ENCODE results near the gene ZNF771. TPM values are rescaled to one million over a fixed set of nuclear protein-coding genes. Genes with fewer than 3 reads are reported as not detected.

The ZNF771 gene
- total RNA-seq, result 11.3 and 14.7 TPM in 2 replicates

DNA sequence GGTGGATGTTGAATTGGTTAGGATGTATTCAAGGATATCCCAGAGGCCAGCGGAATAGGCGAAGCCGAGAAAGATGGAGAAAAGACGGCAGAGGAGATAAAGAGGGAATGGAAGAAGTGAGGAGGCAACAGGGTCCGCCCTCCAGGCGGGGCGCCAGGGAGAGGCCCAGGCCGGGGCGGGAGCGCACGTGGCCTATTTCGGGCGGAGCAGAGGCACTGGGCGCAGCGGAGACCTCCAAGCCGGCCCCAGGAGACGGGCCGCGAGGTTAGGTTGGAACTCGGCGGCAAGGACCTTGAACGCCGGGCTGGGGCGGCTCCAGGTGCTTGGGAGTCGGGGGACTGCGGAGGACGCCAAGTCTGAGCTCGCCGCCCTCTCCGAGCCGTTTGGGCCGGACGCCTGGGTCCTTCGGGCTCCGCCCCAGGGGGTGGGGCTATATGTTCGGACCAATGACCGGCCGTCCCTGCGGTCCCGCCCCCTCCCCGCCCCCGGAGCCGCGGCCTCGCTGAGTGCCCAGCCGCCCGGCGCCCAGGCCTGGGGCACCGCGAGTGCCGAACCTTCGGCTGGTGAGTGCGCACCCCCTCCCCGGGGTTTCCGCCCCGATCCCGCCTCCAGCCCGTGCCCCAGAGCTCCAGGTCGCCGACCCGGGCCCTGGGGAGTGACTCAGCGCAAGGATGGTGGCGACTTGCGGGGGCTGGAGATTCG is at the start of gene ZNF771:
TSS of gene ZNF771 (plus strand) at position 505 of the 702 bp plus-strand sequence. CDS start 448 bp downstream, outside the sequence.

DNA sequence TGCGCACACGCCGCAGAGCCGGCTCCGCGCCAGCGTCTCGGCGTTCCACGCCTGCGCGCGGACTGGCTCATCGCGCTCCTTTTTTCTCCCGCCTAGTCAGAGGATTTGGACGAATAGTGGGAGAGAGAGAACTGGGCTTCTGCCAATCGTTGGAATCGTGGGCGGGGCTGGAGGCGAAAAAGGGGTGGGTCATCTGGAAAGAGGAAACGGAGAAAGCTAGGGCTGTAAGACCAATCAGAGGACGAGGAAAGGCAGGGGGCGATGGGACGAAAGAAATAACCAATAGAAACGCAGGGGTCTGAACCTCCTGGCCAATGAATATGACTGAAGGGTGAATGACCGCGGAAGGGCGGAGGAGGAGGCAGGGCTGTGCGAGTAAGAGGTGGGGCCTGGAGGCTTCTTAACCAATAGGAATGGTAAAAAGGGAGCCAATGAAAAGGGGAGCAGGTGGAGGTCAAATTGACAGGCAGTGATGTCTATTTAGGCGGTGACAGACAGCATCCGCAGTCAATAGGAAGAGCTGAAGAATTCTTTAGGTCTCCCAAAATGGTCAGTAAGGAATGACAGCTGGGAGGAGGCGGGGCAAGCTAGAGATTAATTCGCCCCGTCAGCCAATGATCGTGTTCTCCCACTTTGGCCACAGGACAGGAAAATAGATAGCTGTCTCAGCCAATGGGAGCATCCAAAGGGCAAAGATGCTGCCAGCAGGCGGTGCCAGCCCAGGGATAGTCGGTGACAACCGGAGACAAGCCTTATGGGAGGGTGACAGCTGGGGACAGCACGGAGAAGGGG is 36.8 kb upstream of the ZNF771 start, which contains the start of gene TBC1D10B:
TSS of gene TBC1D10B (minus strand) at position 39 of the 792 bp plus-strand sequence. CDS start 311 bp downstream, outside the sequence.

DNA sequence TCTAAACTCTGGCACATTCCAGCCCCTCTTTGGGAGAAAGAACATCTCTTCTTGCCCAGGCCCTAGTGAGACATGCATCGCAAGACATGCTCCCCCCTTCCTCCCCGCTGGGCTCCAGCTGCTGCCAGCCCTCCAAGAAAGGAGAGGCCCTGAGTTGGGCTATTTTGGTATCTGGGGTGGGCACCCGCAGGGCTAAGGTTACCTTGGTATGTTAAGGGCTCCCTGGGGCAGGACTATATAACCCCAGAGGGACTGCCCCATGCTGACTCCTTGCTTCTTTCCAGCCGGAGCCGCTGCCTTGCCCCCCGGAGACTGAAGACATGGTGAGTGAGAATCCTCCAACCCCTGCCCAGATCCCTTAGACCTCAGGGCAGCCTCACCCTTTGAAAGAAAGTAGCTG is 32.9 kb upstream of the ZNF771 start, which contains the start of gene MYL11:
TSS of gene MYL11 (plus strand) at position 265 of the 400 bp plus-strand sequence. CDS start at position 321, 56 bp downstream.

DNA sequence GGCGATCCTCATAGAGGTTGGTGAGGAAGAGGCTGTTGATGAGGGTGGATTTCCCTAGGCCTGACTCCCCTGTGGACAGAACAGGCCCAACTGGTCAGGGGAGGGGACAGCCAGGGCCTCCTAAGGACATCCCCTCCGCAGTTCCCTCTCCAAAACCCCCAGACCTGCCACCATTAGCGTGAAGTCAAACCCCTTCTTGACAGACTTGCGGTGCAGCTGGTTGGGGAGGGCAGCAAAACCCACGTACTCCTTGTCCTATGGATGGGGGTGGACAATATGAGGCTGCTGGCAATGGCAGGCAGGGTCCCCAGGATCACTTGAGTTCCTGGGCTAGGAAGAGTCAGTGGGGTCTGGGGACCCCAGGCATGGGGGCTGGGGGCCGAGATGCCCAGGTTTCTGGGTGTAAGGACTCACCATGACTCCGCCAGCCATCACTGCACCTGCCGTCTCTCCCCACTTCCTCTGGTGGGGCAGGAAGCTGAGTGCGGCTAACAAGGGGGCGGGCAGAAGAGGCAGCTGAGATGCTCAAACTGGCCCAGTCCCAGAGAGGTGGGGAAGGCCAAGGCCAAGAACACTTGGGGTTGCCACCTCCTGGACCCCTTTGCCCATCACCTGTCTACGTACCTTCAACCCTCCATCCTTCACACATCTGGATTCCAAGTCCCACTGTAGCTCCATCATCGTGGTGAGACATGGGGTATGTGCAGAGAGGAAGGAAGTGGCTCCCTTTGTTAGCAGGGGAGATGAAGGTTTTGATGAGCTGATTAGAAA is 25.1 kb upstream of the ZNF771 start, which contains the start of gene SEPTIN1:
TSS of gene SEPTIN1 (minus strand) at position 451 of the 771 bp plus-strand sequence. CDS start at position 432, 19 bp downstream.

DNA sequence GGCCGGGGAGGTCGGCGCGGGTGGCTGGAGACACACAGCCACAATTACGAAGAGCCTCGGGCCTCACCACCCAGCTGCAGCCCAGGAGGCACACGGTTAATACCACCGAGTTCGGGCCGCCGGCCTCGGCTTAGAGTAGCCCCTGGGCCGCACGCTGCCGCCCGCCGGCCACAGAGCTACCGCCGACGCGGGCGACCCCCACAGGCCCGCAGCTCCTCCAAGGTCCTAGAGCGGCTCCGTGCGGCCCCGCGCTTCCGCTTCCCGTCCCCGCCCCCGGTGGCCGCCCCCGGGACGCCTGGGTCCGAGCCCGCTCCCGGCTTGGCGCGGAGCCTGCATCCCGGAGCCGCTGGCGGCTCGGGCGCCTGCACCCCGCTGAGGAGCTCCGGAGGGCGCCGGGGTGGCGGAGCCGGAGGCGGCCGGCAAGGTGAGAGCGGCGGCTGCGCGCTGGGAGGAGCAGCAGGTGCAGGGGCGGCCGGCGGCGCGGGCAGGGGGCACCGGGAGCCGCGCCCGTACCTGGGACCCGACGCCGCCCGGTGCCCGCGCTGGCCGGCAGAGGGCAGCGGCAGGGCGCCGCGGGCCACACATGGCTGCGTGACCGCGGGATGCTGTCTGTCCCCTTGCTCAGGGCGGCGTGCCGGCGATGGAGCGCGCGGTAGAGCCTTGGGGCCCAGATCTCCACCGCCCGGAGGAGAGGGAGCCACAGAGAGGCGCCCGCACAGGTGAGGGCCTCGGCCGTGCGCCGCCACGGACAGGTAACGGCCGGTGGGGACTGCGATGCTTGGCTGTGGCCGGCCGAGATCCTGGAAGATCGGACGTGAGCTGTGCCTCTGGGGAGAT is 12.0 kb upstream of the ZNF771 start, which contains the start of gene ZNF48:
TSS of gene ZNF48 (plus strand) at position 266 of the 837 bp plus-strand sequence. CDS start at position 641, 375 bp downstream.

DNA sequence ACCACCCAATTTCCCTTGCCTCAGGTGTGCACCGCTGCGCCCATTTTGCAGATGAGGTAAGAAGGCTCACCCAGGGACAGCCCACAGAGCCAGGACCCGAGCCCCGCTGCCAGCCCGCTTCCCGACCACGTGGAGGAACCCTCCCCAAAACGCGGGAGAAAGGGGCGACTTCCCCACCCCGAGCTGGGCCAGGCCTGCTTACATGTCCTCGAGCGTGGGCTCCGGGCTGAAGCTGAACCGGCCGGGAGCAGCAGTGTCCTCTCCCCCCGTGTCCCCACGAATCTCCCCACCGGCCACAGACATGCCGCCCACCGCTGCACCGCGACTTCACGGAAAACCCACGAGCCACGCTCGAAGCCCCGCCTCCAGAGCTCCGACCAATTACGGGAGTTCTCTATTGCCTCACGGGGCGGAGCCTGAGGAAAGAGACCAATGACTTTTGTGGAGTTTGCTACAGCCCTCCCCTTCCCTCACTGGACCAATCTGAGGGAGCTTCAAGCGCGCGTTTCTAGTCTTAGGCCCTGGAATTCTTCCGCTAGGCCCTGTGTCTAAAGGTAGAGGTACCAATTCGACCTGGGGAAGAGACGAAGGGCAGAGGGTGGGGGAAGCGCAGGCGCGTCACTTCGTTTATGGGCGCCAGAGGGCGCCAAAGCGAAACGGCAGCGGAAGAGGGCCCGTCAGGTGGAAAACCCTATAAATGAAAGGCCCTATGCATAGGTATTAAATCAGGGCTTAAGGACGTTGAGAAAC is 22.4 kb downstream of the ZNF771 start, which contains the start of gene DCTPP1:
TSS of gene DCTPP1 (minus strand) at position 353 of the 750 bp plus-strand sequence. CDS start at position 303, 50 bp downstream.

DNA sequence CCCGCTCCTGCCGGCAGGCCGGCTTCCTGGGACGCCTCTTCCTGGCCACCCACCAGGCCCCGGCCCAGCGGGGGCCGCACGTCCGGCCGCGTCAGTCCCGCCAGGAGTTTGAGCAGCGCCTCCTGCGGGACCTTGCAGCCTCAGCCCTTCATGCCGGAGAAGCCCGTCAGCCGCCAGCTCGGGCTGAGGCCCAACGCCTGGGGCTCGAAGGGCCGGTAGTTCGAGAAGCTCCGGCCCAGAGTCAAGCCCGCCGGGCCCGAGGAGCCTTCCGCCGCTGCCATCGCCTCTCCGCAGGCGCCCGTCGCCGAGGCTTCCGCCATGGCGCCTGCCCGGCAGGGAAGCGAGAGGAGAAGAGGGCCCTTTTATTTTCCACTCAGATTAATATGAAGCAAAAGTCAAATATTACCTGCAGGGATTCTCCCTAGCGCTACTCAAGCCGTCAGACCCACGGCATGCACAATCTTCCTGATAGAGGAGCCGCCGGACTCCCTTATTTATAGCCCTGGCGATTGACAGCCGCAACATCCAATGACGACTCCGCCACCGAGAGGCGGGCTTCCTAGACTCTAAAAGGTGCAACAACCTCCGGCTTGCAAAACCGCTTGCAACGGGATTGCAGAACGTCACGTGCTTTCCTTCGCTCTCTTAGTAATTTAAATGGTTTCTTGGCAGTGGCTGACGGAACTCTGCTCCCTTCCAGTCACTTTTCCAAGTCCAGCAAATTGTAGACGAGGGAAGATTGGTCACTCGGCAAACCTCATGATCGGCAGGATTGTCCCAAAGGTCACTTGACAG is 38.2 kb downstream of the ZNF771 start, which contains the start of gene SEPHS2:
TSS of gene SEPHS2 (minus strand) at position 467 of the 795 bp plus-strand sequence. CDS start at position 320, 147 bp downstream.

Other genes starting within 250 kb of the ZNF771 start
- gene CORO1A, start 224.0 kb upstream of the ZNF771 start, total RNA-seq, result 1.3 and 2.9 TPM in 2 replicates
- gene BOLA2B, start 213.9 kb upstream of the ZNF771 start, total RNA-seq, result 276 and 284 TPM in 2 replicates
- 28.9 and 49.7 TPM in 2 replicates for gene SLX1A, start 213.7 kb upstream of the ZNF771 start, total RNA-seq
- 3.6 and 4.3 TPM in 2 replicates for gene SULT1A3, start 208.4 kb upstream of the ZNF771 start, total RNA-seq
- 0.72 and 2.8 TPM in 2 replicates for gene NPIPB13, start 159.1 kb upstream of the ZNF771 start, total RNA-seq
- gene CD2BP2, start 52.3 kb upstream of the ZNF771 start, total RNA-seq, result 37.1 and 40.2 TPM in 2 replicates
- 19.3 and 22.6 TPM in 2 replicates for gene TBC1D10B, start 37.1 kb upstream of the ZNF771 start, total RNA-seq
- gene MYL11, start 32.8 kb upstream of the ZNF771 start, total RNA-seq, result not detected in 2 replicates
- gene SEPTIN1, start 25.0 kb upstream of the ZNF771 start, total RNA-seq, result not detected in 2 replicates
- 10.4 and 11.1 TPM in 2 replicates for gene ZNF48, start 12.2 kb upstream of the ZNF771 start, total RNA-seq
- gene DCTPP1, start 22.4 kb downstream of the ZNF771 start, total RNA-seq, result 25.4 and 31.3 TPM in 2 replicates
- gene SEPHS2, start 38.3 kb downstream of the ZNF771 start, total RNA-seq, result 7.2 and 10.0 TPM in 2 replicates
- not detected in 2 replicates for gene ITGAL, start 65.1 kb downstream of the ZNF771 start, total RNA-seq
- gene ZNF768, start 119.0 kb downstream of the ZNF771 start, total RNA-seq, result 27.2 and 34.5 TPM in 2 replicates
- 6.6 and 7.5 TPM in 2 replicates for gene ZNF747, start 127.3 kb downstream of the ZNF771 start, total RNA-seq
- gene ZNF764, start 150.8 kb downstream of the ZNF771 start, total RNA-seq, result 3.4 and 3.6 TPM in 2 replicates
- 8.2 and 10.7 TPM in 2 replicates for gene ZNF688, start 164.1 kb downstream of the ZNF771 start, total RNA-seq
- 6.2 and 8.0 TPM in 2 replicates for gene ZNF785, start 178.1 kb downstream of the ZNF771 start, total RNA-seq
- gene ZNF689, start 202.8 kb downstream of the ZNF771 start, total RNA-seq, result 1.7 and 3.8 TPM in 2 replicates
- gene PRR14, start 243.4 kb downstream of the ZNF771 start, total RNA-seq, result 8.7 and 10.1 TPM in 2 replicates